H9 (cell line): Measurements from ENCODE around the gene OR51F1. TPM values are rescaled to one million over a fixed set of nuclear protein-coding genes. Genes with fewer than 3 reads are reported as not detected.
"Not testable (repeated sequence)": the region's sequence is repeated elsewhere in the genome, so short reads cannot be mapped to it uniquely, and the experiment has no call there.

Source experiments
- DNase-seq: peaks from one replicate; pipeline ENCODE4 v3.0.0-alpha.2; 2017
- H2AFZ ChIP-seq: one replicate; pipeline ENCODE4 v1.6.1; 2013; ENCODE audit warnings: mild to moderate bottlenecking, low read length, control low read depth, moderate library complexity
- H2AK5ac ChIP-seq: 2 replicates; pipeline ENCODE4 v1.6.1; 2013; ENCODE audit warnings: low read length, control low read depth, mixed read lengths; ENCODE audit not compliant: insufficient read length
- H2BK120ac ChIP-seq: one replicate; pipeline ENCODE4 v1.6.1; 2013; ENCODE audit warnings: low read depth, mild to moderate bottlenecking, low read length, control low read depth, inconsistent platforms; ENCODE audit not compliant: poor library complexity, severe bottlenecking
- H2BK12ac ChIP-seq: 2 replicates; pipeline ENCODE4 v1.6.1; 2013; ENCODE audit warnings: low read length, control low read depth, mixed read lengths, low read depth; ENCODE audit not compliant: insufficient read length
- H2BK15ac ChIP-seq: 2 replicates; pipeline ENCODE4 v1.6.1; 2013; ENCODE audit warnings: low read depth, low read length, control low read depth
- H2BK20ac ChIP-seq: one replicate; pipeline ENCODE4 v1.6.1; 2013; ENCODE audit warnings: low read depth, mild to moderate bottlenecking, low read length, control low read depth, inconsistent platforms; ENCODE audit not compliant: poor library complexity, severe bottlenecking
- H2BK5ac ChIP-seq: 2 replicates; pipeline ENCODE4 v1.6.1; 2013; ENCODE audit warnings: low read length, control low read depth, mixed read lengths; ENCODE audit not compliant: insufficient read length
- H3K14ac ChIP-seq: 2 replicates; pipeline ENCODE4 v1.6.1; 2013; ENCODE audit warnings: low read length, control low read depth; ENCODE audit not compliant: insufficient read depth
- H3K18ac ChIP-seq: 2 replicates; pipeline ENCODE4 v1.6.1; 2013; ENCODE audit warnings: low read depth, mild to moderate bottlenecking, mixed read lengths, low read length, control low read depth; ENCODE audit not compliant: insufficient read length
- H3K23ac ChIP-seq: 2 replicates; pipeline ENCODE4 v1.6.1; 2013; ENCODE audit warnings: low read length, control low read depth, mixed read lengths, low read depth; ENCODE audit not compliant: insufficient read length
- H3K23me2 ChIP-seq: 2 replicates; pipeline ENCODE4 v1.6.1; 2013; ENCODE audit warnings: low read depth, mild to moderate bottlenecking, mixed read lengths, low read length, control low read depth; ENCODE audit not compliant: insufficient read length, poor library complexity, severe bottlenecking
- H3K27ac ChIP-seq: 2 replicates; pipeline ENCODE4 v1.5.1; 2013; ENCODE audit warnings: low read length, control low read depth, mixed read lengths, low read depth; ENCODE audit not compliant: insufficient read length
- H3K27me3 ChIP-seq: 2 replicates; pipeline ENCODE4 v1.6.1; 2013; ENCODE audit warnings: low read length, control low read depth, inconsistent platforms; ENCODE audit not compliant: insufficient read depth
- H3K4ac ChIP-seq: 2 replicates; pipeline ENCODE4 v1.6.1; 2013; ENCODE audit warnings: low read depth, mild to moderate bottlenecking, control low read depth, inconsistent platforms, low read length, moderate library complexity
- H3K4me1 ChIP-seq: 2 replicates; pipeline ENCODE4 v1.6.1; 2013; ENCODE audit warnings: low read length, control low read depth, inconsistent platforms; ENCODE audit not compliant: insufficient read depth
- H3K4me2 ChIP-seq: 2 replicates; pipeline ENCODE4 v1.6.1; 2013; ENCODE audit warnings: low read length, control low read depth, mixed read lengths; ENCODE audit not compliant: insufficient read length, insufficient read depth
- H3K56ac ChIP-seq: 2 replicates; pipeline ENCODE4 v1.6.1; 2013; ENCODE audit warnings: low read depth, mild to moderate bottlenecking, mixed read lengths, low read length, control low read depth; ENCODE audit not compliant: insufficient read length
- H3K79me1 ChIP-seq: 2 replicates; pipeline ENCODE4 v1.6.1; 2013; ENCODE audit warnings: low read depth, mild to moderate bottlenecking, moderate library complexity, low read length, control low read depth, inconsistent platforms; ENCODE audit not compliant: insufficient read depth, poor library complexity, severe bottlenecking
- H3K79me2 ChIP-seq: 2 replicates; pipeline ENCODE4 v1.6.1; 2013; ENCODE audit warnings: low read length, control low read depth, inconsistent platforms; ENCODE audit not compliant: insufficient read depth
- H3K9ac ChIP-seq: 2 replicates; pipeline ENCODE4 v1.6.1; 2013; ENCODE audit warnings: low read length, control low read depth, mixed read lengths; ENCODE audit not compliant: insufficient read length; ENCODE audit errors: extremely low read depth
- H3K9me3 ChIP-seq: one replicate; pipeline ENCODE4 v1.6.1; 2013; ENCODE audit warnings: low read depth, low read length, inconsistent platforms; ENCODE audit not compliant: control insufficient read depth
- H3T11ph ChIP-seq: one replicate; pipeline ENCODE4 v1.6.1; 2013; ENCODE audit warnings: mild to moderate bottlenecking, low read length, control low read depth, inconsistent platforms
- H4K20me1 ChIP-seq: one replicate; pipeline ENCODE4 v1.6.1; 2013; ENCODE audit not compliant: control insufficient read depth, insufficient read length, insufficient read depth
- H4K5ac ChIP-seq: 2 replicates; pipeline ENCODE4 v1.6.1; 2013; ENCODE audit warnings: low read depth, mild to moderate bottlenecking, mixed read lengths, low read length, control low read depth; ENCODE audit not compliant: insufficient read length
- H4K8ac ChIP-seq: replicated peaks from 2 replicates; pipeline ENCODE4 v1.6.1; 2013; ENCODE audit warnings: low read length, control low read depth, mixed read lengths, low read depth; ENCODE audit not compliant: insufficient read length
- H4K91ac ChIP-seq: 2 replicates; pipeline ENCODE4 v1.6.1; 2013; ENCODE audit warnings: low read depth, mild to moderate bottlenecking, moderate library complexity, mixed read lengths, low read length, control low read depth; ENCODE audit not compliant: insufficient read length
- H3K27ac Mint-ChIP-seq, 3 experiments: 2 replicates in 2 of 3; 3 replicates in 1 of 3; pipeline ENCODE4 v1.8.0; 2020 to 2021; ENCODE audit warnings: mixed read lengths in 3 of 3, mild to moderate bottlenecking in 1 of 3, moderate library complexity in 1 of 3
- H3K27me3 Mint-ChIP-seq: 2 replicates; pipeline ENCODE4 v1.8.0; 2021; ENCODE audit warnings: low read depth, mild to moderate bottlenecking, moderate library complexity, mixed read lengths
- H3K36me3 Mint-ChIP-seq, 3 experiments: 2 replicates in 2 of 3; 3 replicates in 1 of 3; pipeline ENCODE4 v1.8.0; 2020 to 2021; ENCODE audit warnings: low read depth in 3 of 3, mixed read lengths in 3 of 3; ENCODE audit not compliant: insufficient read depth in 1 of 3
- H3K4me1 Mint-ChIP-seq, 2 experiments: 2 replicates each; pipeline ENCODE4 v1.8.0; 2020; ENCODE audit warnings: mixed read lengths in 2 of 2
- H3K4me3 Mint-ChIP-seq, 2 experiments: 2 replicates in 1 of 2; 3 replicates in 1 of 2; pipeline ENCODE4 v1.8.0; 2020 to 2021; ENCODE audit warnings: mild to moderate bottlenecking in 2 of 2, mixed read lengths in 2 of 2, moderate library complexity in 1 of 2
- H3K9me3 Mint-ChIP-seq, 2 experiments: 2 replicates in 1 of 2; 3 replicates in 1 of 2; pipeline ENCODE4 v1.8.0; 2020; ENCODE audit warnings: mild to moderate bottlenecking in 2 of 2, mixed read lengths in 2 of 2, moderate library complexity in 1 of 2
- CTCF ChIP-seq: fragments of 200-600 bp; sonication (generic); conservative IDR thresholded peaks from 3 replicates; pipeline ENCODE4 v1.8.0; 2021; ENCODE audit warnings: antibody characterized with exemption, mild to moderate bottlenecking
- WGBS: extraction: QIAGEN DNeasy Blood & Tissue Kit; methylation state at CpG from one replicate; pipeline ENCODE4 v1.1.7; 2013; ENCODE audit warnings: missing lambda C conversion rate, low lambda C conversion rate, mixed read lengths; ENCODE audit not compliant: insufficient read length; ENCODE audit errors: extremely low coverage; 5-methylcytosine and 5-hydroxymethylcytosine counted together
- total RNA-seq: library from RNA; stranded (reverse); gene quantifications from 2 replicates; pipeline ENCODE4 v1.2.1, GENCODE V29; 2021

OR51F1 gene
- total RNA-seq, 1 experiment from 2014 or later: not detected

- TF ChIP-seq CTCF: peak; percentile 67
- not testable (repeated sequence) for H3K4ac ChIP-seq, H3K79me2 ChIP-seq, H2BK120ac ChIP-seq, H4K8ac ChIP-seq, H3K79me1 ChIP-seq, H3K9ac ChIP-seq, H3K23ac ChIP-seq, H4K20me1 ChIP-seq, H3K27ac Mint-ChIP-seq, H3K4me1 ChIP-seq, H2BK5ac ChIP-seq, H3K27me3 Mint-ChIP-seq, H2AFZ ChIP-seq, H3K27ac ChIP-seq, H2BK20ac ChIP-seq, H3K4me3 Mint-ChIP-seq, H3K14ac ChIP-seq, H3K36me3 Mint-ChIP-seq, H4K91ac ChIP-seq, H2AK5ac ChIP-seq, H2BK15ac ChIP-seq, H3K9me3 ChIP-seq, H3K27me3 ChIP-seq, H3K9me3 Mint-ChIP-seq, H3K23me2 ChIP-seq, H3K18ac ChIP-seq, H3K56ac ChIP-seq, H4K5ac ChIP-seq, H3K4me2 ChIP-seq, H3T11ph ChIP-seq, H2BK12ac ChIP-seq
- H3K4me1 Mint-ChIP-seq: peaks cover 15 to 18% of the 10 kb centered on the region in 2 experiments
- WGBS: no CpG with 5 or more reads among the region's 33 CpGs
- peak; percentile 73 for DNase-seq
Measured at GRCh38 chr11:4722616-4723534, 46.9 kb downstream of the OR51F1 start.

Other genes starting within 250 kb of the OR51F1 start
- not detected in 2 replicates for gene OR52M1, start 224.7 kb downstream of the OR51F1 start, total RNA-seq
- gene OR52I2, start 188.2 kb downstream of the OR51F1 start, total RNA-seq: not detected in 2 replicates
- not detected in 2 replicates for gene OR52I1, start 175.9 kb downstream of the OR51F1 start, total RNA-seq
- gene TRIM68, start 161.7 kb downstream of the OR51F1 start, total RNA-seq: 7.5 and 9.9 TPM in 2 replicates
- not detected in 2 replicates for gene OR51D1, start 132.5 kb downstream of the OR51F1 start, total RNA-seq
- not detected in 2 replicates for gene OR51E1, start 126.0 kb downstream of the OR51F1 start, total RNA-seq
- gene OR51E2, start 72.1 kb downstream of the OR51F1 start, total RNA-seq: not detected in 2 replicates
- gene MMP26, start 65.2 kb downstream of the OR51F1 start, total RNA-seq: not detected in 2 replicates
- gene OR52R1, start 34.4 kb upstream of the OR51F1 start, total RNA-seq: not detected in 2 replicates
- gene OR51F2, start 51.4 kb upstream of the OR51F1 start, total RNA-seq: not detected in 2 replicates
- not detected in 2 replicates for gene OR51S1, start 79.3 kb upstream of the OR51F1 start, total RNA-seq
- gene OR51T1, start 112.0 kb upstream of the OR51F1 start, total RNA-seq: not detected in 2 replicates
- gene OR51A7, start 133.8 kb upstream of the OR51F1 start, total RNA-seq: not detected in 2 replicates
- not detected in 2 replicates for gene OR51G2, start 149.4 kb upstream of the OR51F1 start, total RNA-seq
- not detected in 2 replicates for gene OR51G1, start 154.4 kb upstream of the OR51F1 start, total RNA-seq
- gene OR51A4, start 177.7 kb upstream of the OR51F1 start, total RNA-seq: not detected in 2 replicates
- gene OR51A2, start 185.8 kb upstream of the OR51F1 start, total RNA-seq: not detected in 2 replicates
- not detected in 2 replicates for gene OR51L1, start 224.9 kb upstream of the OR51F1 start, total RNA-seq